Activated naive CD8-positive, alpha-beta T cell treated with anti-CD3 and anti-CD28 coated beads for 36 hours (primary cell): ENCODE data around the gene VSNL1. TPM values are rescaled to one million over a fixed set of nuclear protein-coding genes. Genes with fewer than 3 reads are reported as not detected.

Experiments used
- DNase-seq: peaks from one replicate; pipeline ENCODE4 v3.0.0; 2021
- H3K27ac Mint-ChIP-seq: one replicate; pipeline ENCODE4 v1.8.0; 2022; ENCODE audit warnings: mild to moderate bottlenecking, moderate library complexity, mixed read lengths
- H3K27me3 Mint-ChIP-seq: one replicate; pipeline ENCODE4 v1.8.0; 2022; ENCODE audit warnings: mild to moderate bottlenecking, mixed read lengths
- H3K36me3 Mint-ChIP-seq: one replicate; pipeline ENCODE4 v1.8.0; 2021; ENCODE audit warnings: mild to moderate bottlenecking, mixed read lengths
- H3K4me1 Mint-ChIP-seq: one replicate; pipeline ENCODE4 v1.8.0; 2021; ENCODE audit warnings: mixed read lengths
- H3K4me3 Mint-ChIP-seq: one replicate; pipeline ENCODE4 v1.8.0; 2022; ENCODE audit warnings: mild to moderate bottlenecking, moderate library complexity, mixed read lengths
- H3K9me3 Mint-ChIP-seq: one replicate; pipeline ENCODE4 v1.8.0; 2022; ENCODE audit warnings: mixed read lengths
- total RNA-seq, 2 experiments: library from RNA; stranded (reverse); gene quantifications; one replicate each; pipeline ENCODE4 v1.2.3, GENCODE V29; 2021

The VSNL1 gene
- total RNA-seq, 2 experiments from 2014 or later: not detected

DNA sequence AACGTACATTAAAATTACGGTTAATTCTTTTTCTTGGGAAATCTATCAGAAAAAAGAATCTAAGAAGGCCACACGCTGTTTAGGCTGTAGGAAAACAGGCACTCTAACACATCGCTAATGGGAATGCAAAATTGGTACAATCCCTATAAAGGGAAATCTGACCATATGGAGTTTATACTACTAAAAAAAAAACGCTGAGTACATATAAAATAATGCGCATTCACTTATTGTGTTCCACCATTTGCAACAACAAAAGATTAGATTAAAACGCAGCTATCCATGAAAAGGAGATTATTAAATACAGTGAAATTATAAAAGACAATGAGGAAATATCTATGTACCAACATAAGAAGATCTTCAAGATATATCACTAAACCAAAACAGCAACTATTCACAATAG lies 150.3 kb downstream of the VSNL1 start:
- H3K4me1 Mint-ChIP-seq: no peaks in the 10 kb centered on the region
- no peak overlapping the region for H3K27ac Mint-ChIP-seq
- H3K9me3 Mint-ChIP-seq: no peaks in the 10 kb centered on the region
- H3K36me3 Mint-ChIP-seq: peaks cover 46% of the 10 kb centered on the region
- H3K27me3 Mint-ChIP-seq: no peaks in the 10 kb centered on the region
- H3K4me3 Mint-ChIP-seq: no peak overlapping the region
- DNase-seq: no peak

Other genes starting within 250 kb of the VSNL1 start
- not detected for gene RAD51AP2, start 22.3 kb upstream of the VSNL1 start, total RNA-seq
- 10 to 100 TPM; 22.5 TPM for gene SMC6, start 213.1 kb downstream of the VSNL1 start, total RNA-seq
- 10 to 100 TPM; 24.1 to 26.7 TPM for gene GEN1, start 213.4 kb downstream of the VSNL1 start, total RNA-seq